Bone marrow (tissue), 2 donors: Measurements from ENCODE around the gene IL10RB.
A peak's percentile ranks its signal among the peaks of the same experiment; 100 is the strongest.
"Not testable (repeated sequence)": the region's sequence is repeated elsewhere in the genome, so short reads cannot be mapped to it uniquely, and the experiment has no call there.

ENCODE experiments used
- DNase-seq, 2 donors: peaks; one replicate each; lab custom pipeline; 2025; lab: John Stamatoyannopoulos, UW

Gene IL10RB

DNA sequence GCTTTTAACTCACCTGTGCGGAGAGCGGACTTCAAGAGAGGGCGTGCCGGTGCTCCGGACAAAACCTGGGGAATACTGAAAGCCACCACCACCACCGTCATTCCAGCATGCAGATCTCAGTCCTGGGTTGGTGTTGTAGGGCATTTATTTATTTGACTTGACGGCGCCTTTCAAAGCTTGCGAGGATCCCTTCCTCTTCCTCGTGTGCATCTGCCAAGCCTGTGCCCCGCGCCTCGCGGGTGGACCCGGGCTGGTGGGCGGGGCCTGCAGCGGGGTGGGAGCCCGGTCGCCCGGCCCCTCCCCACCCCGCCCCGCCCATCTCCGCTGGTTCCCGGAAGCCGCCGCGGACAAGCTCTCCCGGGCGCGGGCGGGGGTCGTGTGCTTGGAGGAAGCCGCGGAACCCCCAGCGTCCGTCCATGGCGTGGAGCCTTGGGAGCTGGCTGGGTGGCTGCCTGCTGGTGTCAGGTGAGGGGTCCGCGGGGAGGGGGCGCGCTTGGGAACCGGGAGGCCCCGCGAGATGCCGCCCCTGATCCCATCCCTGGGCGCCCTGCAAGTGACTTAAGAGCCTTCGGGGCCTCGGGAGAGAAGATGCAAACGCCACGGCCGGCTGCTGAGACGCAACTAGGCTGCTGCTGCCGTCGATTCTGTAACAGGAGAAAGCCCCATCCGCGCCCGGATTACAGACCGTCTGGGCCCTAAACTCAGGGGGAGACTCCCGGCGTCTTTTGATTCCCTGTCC lies at the start of gene IL10RB:
TSS of gene IL10RB (plus strand) at position 318 of the 739 bp plus-strand sequence. CDS start at position 417, 99 bp downstream.
- peak; percentile 56 to 84 for DNase-seq

DNA sequence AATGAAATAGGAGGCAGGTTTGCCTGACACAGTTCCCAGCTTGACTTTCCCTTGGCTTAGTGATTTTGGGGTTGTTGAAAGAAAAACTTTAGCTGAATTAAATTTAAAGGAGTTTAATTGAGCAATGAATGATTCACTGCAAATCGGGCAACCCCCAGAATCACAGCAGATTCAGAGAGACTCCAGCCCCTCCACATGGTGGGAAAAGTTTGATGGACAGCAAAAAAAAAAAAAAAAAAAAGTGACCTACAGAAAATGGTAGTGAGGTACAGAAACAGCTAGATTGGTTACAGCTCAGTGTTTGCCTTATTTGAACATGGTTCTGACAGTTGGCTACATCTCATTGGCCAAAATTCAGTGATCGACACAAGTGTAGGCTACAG lies 49.0 kb upstream of the IL10RB start:
- DNase-seq = no peak

DNA sequence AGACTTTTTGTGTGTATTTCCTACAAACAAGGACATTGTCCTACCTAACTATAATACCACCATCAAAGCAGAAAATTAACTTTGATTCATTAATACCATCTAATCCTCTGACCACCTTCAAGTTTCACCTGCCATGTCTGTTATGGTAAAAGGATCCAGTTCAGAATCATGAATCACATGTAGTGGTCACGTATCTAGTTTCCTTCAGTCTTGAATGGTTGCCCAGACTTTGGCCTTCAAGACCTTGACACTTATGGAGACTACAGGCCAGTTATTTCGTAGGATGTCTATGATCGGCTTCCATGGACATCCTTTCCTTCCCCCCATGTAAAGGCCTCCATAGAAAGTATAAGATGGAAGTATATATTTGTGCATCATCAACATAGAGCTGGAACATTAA lies 46.9 kb upstream of the IL10RB start:
- DNase-seq = no peak

DNA sequence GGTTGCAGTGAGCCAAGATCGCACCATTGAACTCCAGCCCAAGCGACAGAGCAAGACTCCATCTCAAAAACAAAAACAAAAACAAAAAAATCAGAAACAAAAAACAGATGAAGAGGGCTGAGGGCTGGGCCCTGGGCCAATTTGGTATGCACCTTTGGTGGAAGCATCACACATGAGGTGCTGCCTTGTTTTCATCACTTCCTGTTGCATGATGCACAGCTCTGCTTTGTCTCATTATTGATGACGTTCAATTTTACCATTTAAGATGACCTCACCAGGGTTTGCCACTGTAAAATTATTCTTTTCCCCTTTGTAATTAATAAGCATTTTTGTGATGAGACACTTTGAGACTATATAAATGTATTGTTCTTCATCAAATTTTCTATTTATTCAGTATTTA lies 46.2 kb upstream of the IL10RB start:
- no peak for DNase-seq

DNA sequence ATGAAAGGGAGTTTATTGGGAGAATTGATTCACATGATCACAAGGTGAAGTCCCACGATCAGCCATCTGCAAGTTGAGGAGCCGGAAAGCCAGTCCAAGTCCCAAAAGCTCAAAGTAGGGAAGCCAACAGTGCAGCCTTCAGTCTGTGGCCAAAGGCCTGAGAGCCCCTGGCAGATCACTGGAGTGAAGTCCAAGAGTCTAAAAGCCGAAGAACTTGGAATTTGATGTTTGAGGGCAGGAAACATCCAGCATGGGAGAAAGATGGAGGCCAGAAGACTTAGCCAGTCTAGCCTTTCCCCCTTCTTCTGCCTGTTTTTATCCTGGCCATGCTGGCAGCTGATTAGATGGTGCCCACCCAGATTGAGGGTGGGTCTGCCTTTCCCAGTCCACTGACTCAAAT lies 40.8 kb upstream of the IL10RB start:
- not testable (repeated sequence) for DNase-seq

DNA sequence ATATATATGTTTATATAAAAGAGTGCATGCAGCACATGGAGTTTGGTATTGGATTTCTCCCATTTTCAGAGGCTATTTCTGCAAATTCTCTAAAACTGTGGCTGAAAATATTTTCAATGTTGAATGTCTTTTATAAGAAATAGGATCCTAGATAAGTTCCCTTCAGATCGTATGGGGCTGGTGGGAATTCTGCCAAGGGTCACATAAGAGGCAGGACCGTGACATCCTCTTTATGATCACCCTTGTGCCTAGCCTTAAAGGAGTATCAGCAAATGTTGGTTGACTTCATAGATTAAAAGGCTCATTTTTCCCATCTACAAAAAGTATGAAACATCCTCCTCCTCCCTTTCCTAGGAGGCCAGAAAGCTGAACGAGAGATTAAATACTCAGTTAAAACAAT lies 37.7 kb upstream of the IL10RB start:
- DNase-seq = no peak

DNA sequence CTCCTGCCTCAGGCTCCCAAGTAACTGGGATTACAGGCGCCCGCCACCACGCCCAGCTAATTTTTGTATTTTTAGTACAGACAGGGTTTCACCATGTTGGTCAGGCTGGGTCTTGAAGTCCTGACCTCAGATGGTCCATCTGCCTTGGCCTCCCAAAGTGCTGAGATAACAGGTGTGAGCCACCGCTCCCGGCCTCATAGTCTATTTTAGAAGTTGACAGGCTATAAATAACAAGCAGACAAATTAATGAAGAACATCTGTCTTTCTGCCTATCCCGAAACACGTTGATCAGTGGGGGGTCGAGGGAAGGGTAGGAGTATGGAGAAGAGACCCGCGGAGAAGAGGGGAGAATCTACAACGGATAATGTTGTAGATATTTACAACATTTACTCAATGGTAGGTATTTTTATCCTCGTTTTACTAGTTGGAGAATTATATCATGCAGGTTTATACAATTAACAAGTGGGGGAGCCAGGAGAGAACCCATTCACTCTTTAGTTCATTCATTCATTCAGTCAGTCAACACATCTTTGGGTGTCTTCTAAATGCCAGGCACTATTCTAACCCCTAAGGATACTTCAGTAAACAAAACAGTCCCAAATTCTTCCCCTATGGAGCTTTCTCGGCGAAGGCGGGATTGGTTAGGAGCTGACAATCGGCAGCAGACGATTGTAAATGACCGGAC lies 36.9 kb upstream of the IL10RB start:
- DNase-seq = no peak

DNA sequence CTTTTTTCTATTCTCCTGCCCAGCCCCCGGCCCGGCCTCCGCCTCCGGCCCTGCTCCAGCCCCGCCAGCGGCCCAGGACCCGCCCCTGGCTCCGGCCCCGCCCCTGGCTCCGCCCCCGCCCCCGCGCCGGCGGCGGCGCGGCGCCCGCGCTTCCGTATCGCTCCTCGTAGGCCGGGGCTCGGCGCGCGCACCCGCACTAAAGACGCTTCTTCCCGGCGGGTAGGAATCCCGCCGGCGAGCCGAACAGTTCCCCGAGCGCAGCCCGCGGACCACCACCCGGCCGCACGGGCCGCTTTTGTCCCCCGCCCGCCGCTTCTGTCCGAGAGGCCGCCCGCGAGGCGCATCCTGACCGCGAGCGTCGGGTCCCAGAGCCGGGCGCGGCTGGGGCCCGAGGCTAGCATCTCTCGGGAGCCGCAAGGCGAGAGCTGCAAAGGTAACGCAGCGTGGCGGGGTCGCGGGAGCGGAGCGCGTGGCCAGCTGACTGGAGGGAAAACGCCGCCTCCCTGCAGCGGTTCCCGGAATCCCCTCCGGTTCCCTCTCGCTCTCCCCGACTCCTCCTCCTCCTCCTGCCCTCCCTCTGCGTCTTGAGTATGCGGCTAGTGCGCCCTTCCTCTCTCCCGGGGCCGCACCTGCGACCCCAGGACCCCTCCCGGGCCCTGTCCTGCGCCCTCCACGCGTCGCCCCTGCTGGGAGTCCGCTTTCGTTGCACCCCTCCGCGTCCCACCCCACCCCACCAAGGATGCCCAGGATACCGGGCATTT lies 36.2 kb upstream of the IL10RB start, which contains the start of gene IFNAR2:
TSS of gene IFNAR2 (plus strand) at position 155 of the 761 bp plus-strand sequence. CDS start 11,985 bp downstream, outside the sequence.
- peak in 1 of 2 donors; percentile 71 for DNase-seq

DNA sequence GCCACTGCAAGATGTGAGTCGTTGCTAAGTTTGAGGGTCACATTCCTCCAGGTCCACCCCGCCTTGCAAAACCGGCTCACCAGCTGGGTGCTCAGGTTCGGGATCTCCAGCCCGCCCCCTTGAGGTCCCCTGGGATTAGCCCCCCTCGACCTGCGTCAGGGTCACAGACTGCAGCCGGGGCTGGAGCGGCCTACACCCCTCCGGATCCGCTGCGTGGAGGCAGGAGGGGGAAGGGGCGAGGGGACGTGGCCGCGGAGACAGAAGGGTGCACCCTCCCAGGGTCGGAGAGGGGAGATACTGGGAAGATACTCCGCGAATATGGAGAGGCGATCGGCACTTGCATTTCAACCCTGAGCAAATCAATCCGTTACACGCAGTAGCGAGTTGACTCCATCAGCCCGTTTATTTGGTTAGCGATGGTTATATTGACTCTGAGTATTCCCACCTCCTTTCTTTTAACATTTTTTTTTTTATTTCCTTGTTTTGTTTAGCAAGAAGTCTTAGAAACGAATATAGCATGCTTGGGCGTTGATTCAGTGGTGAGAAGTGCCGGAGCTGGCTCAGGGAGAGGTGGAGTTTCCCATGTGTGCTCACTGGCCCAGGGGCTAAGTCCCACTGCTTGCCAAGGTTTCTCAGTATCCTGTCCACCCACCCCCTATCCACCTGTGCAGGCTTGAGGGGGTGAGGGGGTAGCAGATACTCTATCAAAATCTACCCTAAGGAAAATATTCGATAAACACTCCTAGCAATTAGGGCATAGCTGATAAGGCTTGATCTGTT lies 35.4 kb upstream of the IL10RB start:
- DNase-seq = peak in 1 of 2 donors; percentile 56

DNA sequence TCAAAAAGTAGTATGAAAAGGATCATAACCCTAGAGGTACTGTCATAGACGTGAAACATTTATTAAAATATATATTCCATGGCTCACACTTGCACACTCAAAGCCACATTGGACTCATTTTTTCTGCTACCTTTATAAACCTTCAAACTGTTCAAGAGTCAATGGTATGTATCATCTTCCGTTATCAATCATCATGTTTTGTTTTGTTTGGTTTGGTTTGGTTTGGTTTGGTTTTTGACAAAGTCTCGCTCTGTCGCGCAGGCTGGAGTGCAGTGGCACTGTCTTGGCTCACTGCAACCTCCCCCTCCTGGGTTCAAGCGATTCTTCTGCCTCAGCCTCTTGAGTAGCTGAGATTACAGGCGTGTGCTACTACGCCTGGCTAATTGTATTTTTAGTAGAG lies 34.6 kb upstream of the IL10RB start:
- DNase-seq = no peak

DNA sequence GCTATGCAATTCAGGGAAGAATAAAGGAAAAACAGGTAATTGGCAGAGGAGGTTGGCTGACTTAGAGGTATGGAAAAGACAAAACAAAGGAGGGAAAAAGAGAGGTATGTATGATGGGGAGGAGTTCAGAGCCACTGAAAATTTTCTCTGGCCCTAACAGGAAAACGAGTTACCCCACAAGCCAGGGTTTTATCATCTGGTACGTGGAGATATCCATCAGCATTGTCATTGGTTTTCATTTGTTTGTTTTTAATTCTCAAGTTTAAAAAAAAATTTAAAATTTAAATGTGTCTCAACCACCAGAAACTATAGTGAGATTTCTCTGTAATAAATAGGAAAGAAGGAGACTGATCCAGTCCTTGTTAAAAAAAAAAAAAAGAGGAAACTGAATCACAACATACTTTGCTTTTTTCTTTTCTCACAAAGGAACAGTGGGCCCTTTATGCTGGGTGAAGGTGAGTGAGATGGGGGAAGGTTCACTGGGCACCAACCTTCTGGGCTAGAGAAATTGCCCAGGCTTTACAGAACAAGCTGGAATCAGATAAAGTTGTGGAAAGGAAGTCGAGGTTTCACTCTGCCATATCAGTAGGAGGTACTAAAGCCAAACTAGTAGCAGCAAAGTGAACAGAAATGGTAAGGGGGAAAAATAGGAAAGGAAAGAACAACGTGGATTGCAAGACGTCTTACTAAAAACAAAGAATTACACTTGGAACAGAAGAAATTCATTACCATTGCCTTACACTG lies 33.7 kb upstream of the IL10RB start:
- DNase-seq = no peak

DNA sequence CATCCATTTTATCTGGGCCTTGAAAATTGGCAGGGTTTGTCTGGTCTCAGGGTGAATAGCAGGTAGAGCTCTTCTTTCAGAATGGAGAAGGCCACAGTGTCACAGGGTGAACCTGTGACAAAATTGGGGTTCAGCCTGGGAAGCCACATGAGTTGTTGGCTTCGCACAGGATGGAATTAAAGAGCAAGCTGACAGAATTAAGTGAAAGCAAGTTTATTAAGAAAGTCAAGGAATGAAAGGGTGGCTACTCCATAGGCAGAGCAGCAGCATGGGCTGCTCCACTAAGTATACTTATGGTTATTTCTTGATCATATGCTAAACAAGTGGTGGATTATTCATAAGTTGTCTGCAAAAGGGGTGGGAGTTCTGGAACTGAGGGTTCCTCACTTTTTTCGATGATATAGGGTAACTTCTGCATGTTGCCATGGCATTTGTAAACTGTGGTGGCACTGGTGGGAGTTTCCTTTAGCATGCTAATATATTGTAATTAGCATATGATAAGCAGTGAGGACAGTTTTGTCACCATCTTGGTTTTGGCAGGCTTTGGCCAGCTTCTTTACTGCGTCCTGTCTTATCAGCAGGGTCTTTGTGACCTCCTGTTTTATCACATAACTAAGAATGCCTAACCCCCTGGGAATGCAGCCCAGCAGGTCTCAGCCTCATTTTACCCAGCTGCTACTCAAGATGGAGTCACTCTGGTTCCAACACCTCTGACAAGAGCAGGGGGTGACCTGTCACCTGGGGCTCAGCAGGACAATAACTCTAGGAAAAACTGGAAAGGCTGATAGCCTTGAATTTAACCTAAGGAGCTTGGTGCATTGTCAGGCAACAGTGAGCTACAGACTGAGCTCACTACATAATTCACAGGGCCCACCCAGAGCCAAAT lies 31.3 kb upstream of the IL10RB start:
- DNase-seq = no peak

DNA sequence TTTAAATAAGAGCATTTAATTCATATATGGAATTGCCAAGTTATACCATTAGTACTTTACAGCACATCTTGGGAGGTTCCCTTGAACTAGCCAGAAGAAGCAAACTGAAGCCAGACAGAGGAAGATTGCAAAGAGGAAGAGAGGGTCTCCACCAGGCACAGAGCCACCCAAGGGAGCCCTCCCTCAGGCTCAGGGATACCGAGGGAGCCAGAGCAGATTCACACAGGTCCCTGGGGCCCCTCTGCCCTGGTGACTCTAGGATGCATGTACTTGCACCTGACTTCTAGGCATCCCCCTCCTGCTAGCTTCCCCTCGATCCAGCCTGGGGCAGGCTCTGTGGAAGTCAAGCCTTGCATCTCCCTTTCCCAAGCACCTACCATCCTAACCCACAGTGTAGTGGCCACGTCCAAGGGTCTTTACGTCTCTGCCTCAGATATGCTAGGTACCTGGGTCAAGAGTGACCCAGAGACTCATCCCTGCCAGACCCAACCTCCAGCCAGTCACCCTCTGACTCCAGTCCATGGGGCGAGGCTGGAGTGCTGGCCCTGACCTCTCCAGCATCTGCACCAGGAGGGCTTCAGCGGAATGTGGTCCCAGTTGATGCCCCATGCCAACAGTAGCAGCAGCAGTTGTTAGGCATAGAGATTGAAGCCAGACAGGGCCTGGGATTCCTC lies 30.0 kb upstream of the IL10RB start:
- DNase-seq = no peak

DNA sequence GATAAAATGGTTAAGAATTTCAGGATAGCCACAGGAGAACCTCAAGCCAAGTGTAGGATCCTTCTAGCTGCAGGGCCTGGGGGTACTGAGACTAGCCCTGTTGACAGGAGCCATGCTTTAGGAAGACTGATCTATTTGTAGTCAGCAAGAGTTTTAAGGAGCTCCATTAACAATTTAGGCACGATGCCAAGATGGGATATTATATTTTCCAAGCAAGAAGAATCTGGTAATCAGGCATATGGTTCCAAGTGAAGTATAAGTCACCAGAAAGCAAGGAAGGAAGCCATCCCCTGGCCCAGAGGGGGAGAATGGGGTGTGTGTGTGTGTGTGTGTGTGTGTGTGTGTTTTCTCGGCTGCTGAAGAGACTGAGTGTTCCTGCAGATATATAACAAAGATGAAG lies 29.4 kb upstream of the IL10RB start:
- no peak for DNase-seq

DNA sequence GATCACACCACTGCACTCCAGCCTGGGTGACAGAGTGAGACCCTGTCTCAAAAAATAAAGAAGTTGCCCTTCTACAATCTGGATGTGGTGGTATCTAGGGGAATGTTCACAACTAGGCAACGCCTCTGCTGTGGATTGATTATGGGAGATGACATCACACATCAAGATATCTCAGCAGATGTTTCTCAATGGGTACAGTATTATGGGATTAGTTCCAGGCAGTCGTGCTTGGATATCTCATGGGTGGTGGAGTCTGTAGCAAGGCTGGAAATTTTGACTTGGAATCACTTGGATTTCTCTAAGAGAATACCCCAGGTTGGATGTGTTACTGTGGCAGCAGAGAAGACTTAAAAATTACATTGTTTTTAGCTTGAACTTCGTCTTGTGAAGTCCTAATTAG lies 28.7 kb upstream of the IL10RB start:
- DNase-seq = no peak

DNA sequence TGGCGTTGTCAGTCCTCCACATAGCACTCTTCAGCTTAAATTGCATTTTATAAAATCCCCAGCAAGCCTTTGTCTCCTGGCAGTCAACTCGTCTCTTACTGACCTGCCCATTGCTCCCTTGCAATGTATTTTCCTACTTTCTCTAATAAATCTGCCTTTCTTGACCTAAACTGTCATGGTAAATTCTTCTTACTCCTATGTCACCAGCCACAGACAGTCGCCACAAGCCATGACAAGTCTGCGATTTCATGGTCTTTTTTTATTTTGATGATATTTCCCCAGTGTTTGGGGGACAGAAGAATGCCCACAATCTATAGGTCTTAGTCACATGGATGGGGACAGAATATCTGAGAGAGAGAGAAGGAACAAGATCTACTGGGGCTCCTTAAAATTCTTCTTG lies 28.0 kb upstream of the IL10RB start:
- no peak for DNase-seq

DNA sequence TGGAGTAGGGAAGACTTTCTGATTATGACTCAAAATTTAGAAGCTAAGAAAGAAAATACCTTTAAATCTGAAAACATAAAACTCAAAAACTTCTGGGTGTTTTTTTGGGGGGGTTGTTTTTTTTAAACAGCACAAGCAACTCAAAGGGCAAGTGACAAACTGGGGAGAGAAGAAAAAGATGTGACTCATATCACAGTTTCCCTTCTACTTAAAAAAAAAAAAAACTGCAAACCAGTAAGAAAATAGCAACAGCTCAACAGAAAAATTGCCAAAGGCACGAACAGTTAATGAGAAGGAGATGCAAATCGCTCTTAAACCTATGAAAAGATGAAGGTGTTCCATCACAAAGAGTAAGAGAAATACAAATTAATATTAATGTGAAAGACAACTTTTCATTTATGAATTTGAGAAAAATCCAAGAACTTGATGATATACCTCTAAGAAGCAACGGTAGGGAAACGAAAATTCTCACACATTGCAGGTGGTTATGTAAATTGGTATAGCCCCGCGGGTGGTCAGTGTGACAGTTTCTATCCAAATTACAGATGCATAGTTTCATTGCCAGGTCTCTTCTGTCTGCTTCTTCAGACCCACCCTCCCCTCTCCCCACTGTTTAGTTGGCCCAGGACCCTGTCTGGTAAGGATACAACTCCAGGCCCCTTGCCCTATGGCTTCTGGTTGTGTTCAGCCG lies 27.5 kb upstream of the IL10RB start:
- peak in 1 of 2 donors; percentile 70 for DNase-seq

DNA sequence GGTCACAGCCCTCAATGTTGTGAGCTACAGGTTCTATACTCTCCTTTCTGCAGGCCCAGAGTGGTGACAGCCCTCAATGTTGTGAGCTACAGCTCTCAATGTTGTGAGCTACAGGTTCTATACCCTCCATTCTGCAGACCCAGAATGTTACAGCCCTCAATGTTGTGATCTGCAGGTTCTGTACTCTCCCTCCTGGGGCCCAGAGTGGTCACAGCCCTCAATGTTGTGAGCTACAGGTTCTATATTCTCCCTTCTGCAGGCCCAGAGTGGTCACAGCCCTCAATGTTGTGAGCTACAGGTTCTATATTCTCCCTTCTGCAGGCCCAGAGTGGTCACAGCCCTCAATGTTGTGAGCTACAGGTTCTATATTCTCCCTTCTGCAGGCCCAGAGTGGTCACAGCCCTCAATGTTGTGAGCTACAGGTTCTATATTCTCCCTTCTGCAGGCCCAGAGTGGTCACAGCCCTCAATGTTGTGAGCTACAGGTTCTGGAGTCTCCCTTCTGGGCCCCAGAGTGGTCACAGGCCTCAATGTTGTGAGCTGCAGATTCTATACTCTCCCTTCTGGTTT lies 26.5 kb upstream of the IL10RB start:
- not testable (repeated sequence) for DNase-seq

DNA sequence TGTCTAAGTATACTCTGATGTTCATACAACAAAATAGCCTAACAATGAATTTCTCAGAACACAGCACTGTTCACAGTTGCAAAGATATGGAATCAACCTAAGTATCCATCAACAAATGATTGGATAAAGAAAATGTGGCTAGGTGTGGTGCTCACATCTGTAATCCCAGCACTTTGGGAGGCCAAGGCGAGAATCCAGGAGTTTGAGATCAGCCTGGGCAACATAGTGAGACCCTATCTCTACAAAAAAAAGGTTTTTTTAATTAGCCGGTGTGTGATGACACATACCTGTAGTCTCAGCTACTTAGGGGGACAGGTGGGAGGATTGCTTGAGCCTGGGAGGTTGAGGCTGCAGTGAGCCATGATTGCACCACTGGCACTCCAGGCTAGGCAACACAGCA lies 25.8 kb upstream of the IL10RB start:
- no peak for DNase-seq
